HEK293 (cell line): ENCODE results near the gene MYO1B.

ENCODE experiments used
- CTCF ChIA-PET: fragments of 350-600 bp; formaldehyde crosslinking; extraction: SDS; loops from one replicate; lab custom pipeline; 2021; ENCODE audit warnings: antibody characterized with exemption; lab: Yijun Ruan, JAX
- POLR2A ChIA-PET: fragments of 300-600 bp; formaldehyde crosslinking; extraction: SDS; loops from one replicate; lab custom pipeline; 2020; ENCODE audit warnings: antibody characterized with exemption, inconsistent platforms; lab: Yijun Ruan, JAX
- H3K27ac ChIP-seq: fragments of 200-500 bp; sonication (Bioruptor generic); 2 replicates; pipeline ENCODE4 v1.5.1; 2014; ENCODE audit warnings: low read depth, low read length, control low read depth, inconsistent platforms; ENCODE audit errors: extremely low read depth
- H3K36me3 ChIP-seq, 2 experiments: fragments of 200-500 bp in 1 of 2; sonication (Bioruptor generic) in 1 of 2; 1 replicate in 1 of 2; 2 replicates in 1 of 2; pipeline ENCODE4 v1.5.1; 2014 to 2017; ENCODE audit warnings: inconsistent platforms in 2 of 2, low read length in 2 of 2; ENCODE audit not compliant: control insufficient read depth in 2 of 2, insufficient read depth in 1 of 2
- H3K4me1 ChIP-seq: fragments of 200-500 bp; sonication (Bioruptor generic); 2 replicates; pipeline ENCODE4 v1.5.1; 2014; ENCODE audit warnings: mild to moderate bottlenecking, low read length, inconsistent platforms; ENCODE audit not compliant: control insufficient read depth, insufficient read depth
- H3K4me3 ChIP-seq: 2 replicates; pipeline ENCODE4 v1.5.1; 2011; ENCODE audit warnings: low read depth, mild to moderate bottlenecking, control low read depth, low read length, moderate library complexity
- H3K9me3 ChIP-seq: fragments of 200-500 bp; sonication (Bioruptor generic); 2 replicates; pipeline ENCODE4 v1.5.1; 2014; ENCODE audit warnings: low read depth, low read length, inconsistent platforms; ENCODE audit not compliant: control insufficient read depth, insufficient read depth
- FEZF1 ChIP-seq: fragments of 450-650 bp; formaldehyde crosslinking; IDR thresholded peaks from 2 replicates; pipeline ENCODE4 v1.5.1; 2016; ENCODE audit warnings: missing biosample characterization, missing genetic modification characterization
- GFI1B ChIP-seq: fragments of 450-650 bp; formaldehyde crosslinking; IDR thresholded peaks from 2 replicates; pipeline ENCODE4 v1.5.1; 2016; ENCODE audit warnings: missing biosample characterization, missing genetic modification characterization
- HOXC10 ChIP-seq: sonication (generic); formaldehyde crosslinking; IDR thresholded peaks from 2 replicates; pipeline ENCODE4 v1.8.1; 2023; ENCODE audit warnings: mild to moderate bottlenecking, missing genetic modification reagents
- KLF1 ChIP-seq: fragments of 450-650 bp; formaldehyde crosslinking; IDR thresholded peaks from 2 replicates; pipeline ENCODE4 v1.5.1; 2016; ENCODE audit warnings: missing biosample characterization, missing genetic modification characterization
- KLF10 ChIP-seq: fragments of 450-650 bp; IDR thresholded peaks from 2 replicates; pipeline ENCODE4 v1.5.1; 2018; ENCODE audit warnings: missing biosample characterization, mild to moderate bottlenecking, missing genetic modification characterization
- YY2 ChIP-seq: fragments of 450-650 bp; formaldehyde crosslinking; IDR thresholded peaks from 2 replicates; pipeline ENCODE4 v1.5.1; 2016; ENCODE audit warnings: missing biosample characterization, missing genetic modification characterization
- ZNF114 ChIP-seq: fragments of 450-650 bp; formaldehyde crosslinking; IDR thresholded peaks from 2 replicates; pipeline ENCODE4 v1.5.0; 2017; ENCODE audit warnings: missing biosample characterization, missing genetic modification characterization
- ZNF184 ChIP-seq: fragments of 450-650 bp; IDR thresholded peaks from 2 replicates; pipeline ENCODE4 v1.5.1; 2018; ENCODE audit warnings: missing biosample characterization, mild to moderate bottlenecking, missing genetic modification characterization
- ZNF19 ChIP-seq: fragments of 450-650 bp; formaldehyde crosslinking; IDR thresholded peaks from 2 replicates; pipeline ENCODE4; 2016; ENCODE audit warnings: missing biosample characterization, missing genetic modification characterization, low read depth
- ZNF292 ChIP-seq: fragments of 450-650 bp; formaldehyde crosslinking; IDR thresholded peaks from 2 replicates; pipeline ENCODE4 v1.5.1; 2016; ENCODE audit warnings: low read depth, missing biosample characterization, missing genetic modification characterization, borderline replicate concordance
- ZNF404 ChIP-seq: fragments of 450-650 bp; formaldehyde crosslinking; IDR thresholded peaks from 2 replicates; pipeline ENCODE4 v1.5.1; 2017; ENCODE audit warnings: missing biosample characterization, missing genetic modification characterization
- ZNF529 ChIP-seq: fragments of 450-650 bp; formaldehyde crosslinking; IDR thresholded peaks from 2 replicates; pipeline ENCODE4 v1.5.1; 2017; ENCODE audit warnings: missing genetic modification characterization, missing biosample characterization; ENCODE audit not compliant: insufficient replicate concordance
- ZNF560 ChIP-seq: fragments of 450-650 bp; formaldehyde crosslinking; IDR thresholded peaks from 2 replicates; pipeline ENCODE4 v1.5.1; 2017; ENCODE audit warnings: missing biosample characterization, missing genetic modification characterization, borderline replicate concordance
- ZNF600 ChIP-seq: fragments of 450-650 bp; formaldehyde crosslinking; IDR thresholded peaks from 2 replicates; pipeline ENCODE4 v1.5.1; 2016; ENCODE audit warnings: missing biosample characterization, missing genetic modification characterization
- TF ChIP-seq, protein P1 (sequence below): fragments of 450-650 bp; formaldehyde crosslinking; IDR thresholded peaks from 2 replicates; pipeline ENCODE4 v1.5.1; 2016; ENCODE audit warnings: missing biosample characterization, missing genetic modification characterization
- TF ChIP-seq, protein P2 (sequence below): fragments of 450-650 bp; formaldehyde crosslinking; IDR thresholded peaks from 2 replicates; pipeline ENCODE4 v1.5.1; 2016; ENCODE audit warnings: missing biosample characterization, missing genetic modification characterization
- TF ChIP-seq, protein P3 (sequence below): fragments of 450-650 bp; formaldehyde crosslinking; IDR thresholded peaks from 2 replicates; pipeline ENCODE4 v1.5.1; 2016; ENCODE audit warnings: missing biosample characterization, missing genetic modification characterization
- TF ChIP-seq, protein P4 (sequence below): fragments of 450-650 bp; formaldehyde crosslinking; IDR thresholded peaks from 2 replicates; pipeline ENCODE4 v1.5.1; 2016; ENCODE audit warnings: missing biosample characterization, missing genetic modification characterization
- TF ChIP-seq, protein P5 (sequence below): fragments of 450-650 bp; formaldehyde crosslinking; IDR thresholded peaks from 2 replicates; pipeline ENCODE4 v1.5.1; 2017; ENCODE audit warnings: missing biosample characterization, missing genetic modification characterization
- TF ChIP-seq, protein P6 (sequence below): IDR thresholded peaks from 2 replicates; pipeline ENCODE4 v1.6.1; 2011; ENCODE audit warnings: mild to moderate bottlenecking, low read depth, low read length, borderline replicate concordance

Gene MYO1B

DNA sequence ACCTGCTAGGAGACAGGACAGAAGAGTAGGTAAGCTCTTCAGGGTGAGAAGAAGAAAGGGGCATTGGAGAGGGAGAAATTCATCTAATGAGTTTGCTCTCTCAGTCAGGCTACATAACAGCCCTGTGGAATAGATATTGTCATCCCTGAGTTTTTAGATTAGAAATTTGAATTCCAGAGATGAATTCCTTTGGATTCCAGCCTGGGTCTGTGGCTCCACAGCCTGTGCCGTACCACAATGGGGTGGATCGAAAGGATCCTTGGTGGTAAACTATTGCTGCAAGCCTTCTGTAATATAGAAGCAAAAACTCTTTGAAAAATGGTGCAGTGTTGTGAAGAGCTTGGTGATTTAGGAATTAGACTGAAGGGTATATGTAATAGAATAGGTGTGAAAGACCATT is 21.0 kb downstream of the MYO1B start:
- CTCF ChIA-PET, result interaction anchor here (1.4 kb wide), 1 partner anchor 35 kb away, joined by 5 read pairs; no protein-coding TSS in a partner anchor

DNA sequence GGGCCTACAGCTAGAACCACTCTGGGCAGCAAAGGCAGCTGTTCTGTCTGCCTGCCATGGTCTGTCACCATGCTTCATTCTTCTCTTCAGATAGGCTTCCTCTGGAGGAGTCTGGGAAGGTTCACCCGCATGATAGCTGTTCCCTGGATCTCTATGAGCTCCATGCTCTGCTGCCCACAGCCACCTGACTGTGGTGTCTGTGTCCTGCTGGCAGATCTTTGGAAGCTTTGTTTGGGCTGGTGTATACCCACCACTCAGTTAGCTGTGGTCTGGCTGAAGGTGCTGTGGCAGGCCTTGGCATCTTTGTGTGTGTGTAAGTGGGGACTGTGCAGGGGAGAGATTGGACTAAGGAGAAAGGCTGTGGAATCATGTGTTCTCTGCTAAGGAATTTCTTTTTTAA is 23.4 kb downstream of the MYO1B start:
- H3K36me3 ChIP-seq, result no peaks in the 10 kb centered on the region
- ChIA-PET POLR2A (no interaction called here), CTCF (interaction anchor here (0.7 kb wide), 1 partner anchor 200 kb away, joined by 4 read pairs; no protein-coding TSS in a partner anchor)
- H3K27ac ChIP-seq, result no peak overlapping the region
- no peak overlapping the region for H3K4me3 ChIP-seq
- no peaks in the 10 kb centered on the region for H3K9me3 ChIP-seq
- H3K4me1 ChIP-seq, result peaks cover 3% of the 10 kb centered on the region
- TF ChIP-seq KLF1 (tag by site-specific recombination) (no peak), FEZF1 (tag by site-specific recombination) (no peak), ZNF600 (no peak), ZNF19 (tag by site-specific recombination) (no peak), ZNF404 (tag by site-specific recombination) (no peak), ZNF114 (tag by site-specific recombination) (no peak), GFI1B (tag by site-specific recombination) (no peak)
- TF ChIP-seq, protein P1, sequence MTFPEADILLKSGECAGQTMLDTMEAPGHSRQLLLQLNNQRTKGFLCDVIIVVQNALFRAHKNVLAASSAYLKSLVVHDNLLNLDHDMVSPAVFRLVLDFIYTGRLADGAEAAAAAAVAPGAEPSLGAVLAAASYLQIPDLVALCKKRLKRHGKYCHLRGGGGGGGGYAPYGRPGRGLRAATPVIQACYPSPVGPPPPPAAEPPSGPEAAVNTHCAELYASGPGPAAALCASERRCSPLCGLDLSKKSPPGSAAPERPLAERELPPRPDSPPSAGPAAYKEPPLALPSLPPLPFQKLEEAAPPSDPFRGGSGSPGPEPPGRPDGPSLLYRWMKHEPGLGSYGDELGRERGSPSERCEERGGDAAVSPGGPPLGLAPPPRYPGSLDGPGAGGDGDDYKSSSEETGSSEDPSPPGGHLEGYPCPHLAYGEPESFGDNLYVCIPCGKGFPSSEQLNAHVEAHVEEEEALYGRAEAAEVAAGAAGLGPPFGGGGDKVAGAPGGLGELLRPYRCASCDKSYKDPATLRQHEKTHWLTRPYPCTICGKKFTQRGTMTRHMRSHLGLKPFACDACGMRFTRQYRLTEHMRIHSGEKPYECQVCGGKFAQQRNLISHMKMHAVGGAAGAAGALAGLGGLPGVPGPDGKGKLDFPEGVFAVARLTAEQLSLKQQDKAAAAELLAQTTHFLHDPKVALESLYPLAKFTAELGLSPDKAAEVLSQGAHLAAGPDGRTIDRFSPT (tag by site-specific recombination), result no peak

More for the DNA sequence above, 21.0 kb downstream of the MYO1B start:
- Histone ChIP-seq H3K27ac (no peak overlapping the region), H3K9me3 (no peaks in the 10 kb centered on the region), H3K4me3 (no peak overlapping the region), H3K36me3 (no peaks in the 10 kb centered on the region), H3K4me1 (peaks cover 12% of the 10 kb centered on the region)
- no peak for TF ChIP-seq YY2 (tag by site-specific recombination)
- TF ChIP-seq, protein P2, sequence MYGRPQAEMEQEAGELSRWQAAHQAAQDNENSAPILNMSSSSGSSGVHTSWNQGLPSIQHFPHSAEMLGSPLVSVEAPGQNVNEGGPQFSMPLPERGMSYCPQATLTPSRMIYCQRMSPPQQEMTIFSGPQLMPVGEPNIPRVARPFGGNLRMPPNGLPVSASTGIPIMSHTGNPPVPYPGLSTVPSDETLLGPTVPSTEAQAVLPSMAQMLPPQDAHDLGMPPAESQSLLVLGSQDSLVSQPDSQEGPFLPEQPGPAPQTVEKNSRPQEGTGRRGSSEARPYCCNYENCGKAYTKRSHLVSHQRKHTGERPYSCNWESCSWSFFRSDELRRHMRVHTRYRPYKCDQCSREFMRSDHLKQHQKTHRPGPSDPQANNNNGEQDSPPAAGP (tag by site-specific recombination), result no peak
- TF ChIP-seq, protein P3, sequence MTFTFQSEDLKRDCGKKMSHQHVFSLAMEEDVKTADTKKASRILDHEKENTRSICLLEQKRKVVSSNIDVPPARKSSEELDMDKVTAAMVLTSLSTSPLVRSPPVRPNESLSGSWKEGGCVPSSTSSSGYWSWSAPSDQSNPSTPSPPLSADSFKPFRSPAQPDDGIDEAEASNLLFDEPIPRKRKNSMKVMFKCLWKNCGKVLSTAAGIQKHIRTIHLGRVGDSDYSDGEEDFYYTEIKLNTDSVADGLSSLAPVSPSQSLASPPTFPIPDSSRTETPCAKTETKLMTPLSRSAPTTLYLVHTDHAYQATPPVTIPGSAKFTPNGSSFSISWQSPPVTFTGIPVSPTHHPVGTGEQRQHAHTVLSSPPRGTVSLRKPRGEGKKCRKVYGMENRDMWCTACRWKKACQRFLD (tag by site-specific recombination), result no peak
- POLR2A ChIA-PET, result interaction anchor here (0.8 to 1.0 kb wide), 2 partner anchors 20 to 21 kb away, joined by 5 to 7 read pairs; partner anchors contain the start of gene MYO1B

DNA sequence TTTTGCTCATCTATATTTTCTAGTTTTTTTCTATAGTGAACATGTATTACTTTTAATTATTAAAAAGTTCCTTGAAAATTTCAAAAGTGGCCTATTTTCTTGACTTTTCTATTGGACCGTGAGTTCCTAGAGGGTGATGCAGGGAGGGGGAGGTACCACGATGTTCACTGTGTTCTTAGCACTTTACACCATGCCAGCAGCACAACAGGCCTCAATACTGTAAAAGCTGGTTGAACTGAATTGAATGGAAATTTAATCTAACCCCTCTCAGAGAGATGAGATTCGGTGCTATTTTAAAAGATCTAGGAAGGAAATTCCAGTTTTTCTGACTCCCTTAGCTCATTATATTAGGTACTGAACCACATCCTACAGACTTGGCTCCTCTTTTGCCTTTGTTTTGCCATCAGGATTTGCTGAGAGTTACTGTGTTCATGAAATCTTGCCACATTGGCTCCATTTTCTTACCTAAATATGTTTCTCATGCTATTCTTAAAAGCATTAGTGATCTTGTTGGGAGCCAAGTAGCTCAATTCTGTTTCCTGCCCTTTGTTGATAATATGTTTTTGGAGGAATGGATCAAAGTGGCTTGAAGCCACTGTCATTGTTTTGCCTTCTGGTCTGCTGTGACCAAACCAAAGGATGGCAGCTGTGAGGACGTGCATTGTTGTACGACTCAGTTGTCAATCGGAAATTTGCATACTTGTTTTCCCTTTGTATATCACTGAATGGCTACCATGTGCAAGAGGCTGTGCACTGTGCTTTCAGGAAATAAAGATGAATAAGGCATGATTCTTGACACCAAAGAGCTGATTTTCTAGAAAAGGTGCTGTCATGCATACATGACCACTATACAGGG is 25.3 kb downstream of the MYO1B start:
- H3K4me1 ChIP-seq, result peaks cover 5% of the 10 kb centered on the region
- CTCF ChIA-PET, result interaction anchor here (0.6 to 1.2 kb wide), 2 partner anchors 32 to 207 kb away, joined by 3 to 4 read pairs; no protein-coding TSS in a partner anchor
- no peaks in the 10 kb centered on the region for H3K9me3 ChIP-seq
- H3K4me3 ChIP-seq, result no peak overlapping the region
- no peaks in the 10 kb centered on the region for H3K36me3 ChIP-seq
- no peak overlapping the region for H3K27ac ChIP-seq
- POLR2A ChIA-PET, result no interaction called here
- TF ChIP-seq ZNF560 (tag by site-specific recombination) (no peak), ZNF529 (tag by site-specific recombination) (no peak), KLF10 (tag by site-specific recombination) (no peak), ZNF184 (tag by site-specific recombination) (no peak), ZNF292 (tag by site-specific recombination) (no peak), HOXC10 (CRISPR knock-in tag) (no peak)
- TF ChIP-seq, protein P4, sequence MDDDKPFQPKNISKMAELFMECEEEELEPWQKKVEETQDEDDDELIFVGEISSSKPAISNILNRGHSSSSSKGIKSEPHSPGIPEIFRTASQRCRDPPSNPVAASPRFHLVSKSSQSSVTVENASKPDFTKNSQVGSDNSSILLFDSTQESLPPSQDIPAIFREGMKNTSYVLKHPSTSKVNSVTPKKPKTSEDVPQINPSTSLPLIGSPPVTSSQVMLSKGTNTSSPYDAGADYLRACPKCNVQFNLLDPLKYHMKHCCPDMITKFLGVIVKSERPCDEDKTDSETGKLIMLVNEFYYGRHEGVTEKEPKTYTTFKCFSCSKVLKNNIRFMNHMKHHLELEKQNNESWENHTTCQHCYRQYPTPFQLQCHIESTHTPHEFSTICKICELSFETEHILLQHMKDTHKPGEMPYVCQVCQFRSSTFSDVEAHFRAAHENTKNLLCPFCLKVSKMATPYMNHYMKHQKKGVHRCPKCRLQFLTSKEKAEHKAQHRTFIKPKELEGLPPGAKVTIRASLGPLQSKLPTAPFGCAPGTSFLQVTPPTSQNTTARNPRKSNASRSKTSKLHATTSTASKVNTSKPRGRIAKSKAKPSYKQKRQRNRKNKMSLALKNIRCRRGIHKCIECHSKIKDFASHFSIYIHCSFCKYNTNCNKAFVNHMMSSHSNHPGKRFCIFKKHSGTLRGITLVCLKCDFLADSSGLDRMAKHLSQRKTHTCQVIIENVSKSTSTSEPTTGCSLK, result no peak
- TF ChIP-seq, protein P5, sequence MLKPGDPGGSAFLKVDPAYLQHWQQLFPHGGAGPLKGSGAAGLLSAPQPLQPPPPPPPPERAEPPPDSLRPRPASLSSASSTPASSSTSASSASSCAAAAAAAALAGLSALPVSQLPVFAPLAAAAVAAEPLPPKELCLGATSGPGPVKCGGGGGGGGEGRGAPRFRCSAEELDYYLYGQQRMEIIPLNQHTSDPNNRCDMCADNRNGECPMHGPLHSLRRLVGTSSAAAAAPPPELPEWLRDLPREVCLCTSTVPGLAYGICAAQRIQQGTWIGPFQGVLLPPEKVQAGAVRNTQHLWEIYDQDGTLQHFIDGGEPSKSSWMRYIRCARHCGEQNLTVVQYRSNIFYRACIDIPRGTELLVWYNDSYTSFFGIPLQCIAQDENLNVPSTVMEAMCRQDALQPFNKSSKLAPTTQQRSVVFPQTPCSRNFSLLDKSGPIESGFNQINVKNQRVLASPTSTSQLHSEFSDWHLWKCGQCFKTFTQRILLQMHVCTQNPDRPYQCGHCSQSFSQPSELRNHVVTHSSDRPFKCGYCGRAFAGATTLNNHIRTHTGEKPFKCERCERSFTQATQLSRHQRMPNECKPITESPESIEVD (tag by site-specific recombination), result no peak
- TF ChIP-seq, protein P6, sequence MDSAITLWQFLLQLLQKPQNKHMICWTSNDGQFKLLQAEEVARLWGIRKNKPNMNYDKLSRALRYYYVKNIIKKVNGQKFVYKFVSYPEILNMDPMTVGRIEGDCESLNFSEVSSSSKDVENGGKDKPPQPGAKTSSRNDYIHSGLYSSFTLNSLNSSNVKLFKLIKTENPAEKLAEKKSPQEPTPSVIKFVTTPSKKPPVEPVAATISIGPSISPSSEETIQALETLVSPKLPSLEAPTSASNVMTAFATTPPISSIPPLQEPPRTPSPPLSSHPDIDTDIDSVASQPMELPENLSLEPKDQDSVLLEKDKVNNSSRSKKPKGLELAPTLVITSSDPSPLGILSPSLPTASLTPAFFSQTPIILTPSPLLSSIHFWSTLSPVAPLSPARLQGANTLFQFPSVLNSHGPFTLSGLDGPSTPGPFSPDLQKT, result no peak
